GM19395 (cell line): ENCODE data around the gene TARBP1.
"Not testable (repeated sequence)": the region's sequence is repeated elsewhere in the genome, so short reads cannot be mapped to it uniquely, and the experiment has no call there.

ENCODE experiments used
- ATAC-seq: cut with Tn5 transposase; IDR thresholded peaks from one replicate; pipeline ENCODE4 v1.9.1; 2021; ENCODE audit warnings: mild to moderate bottlenecking, moderate library complexity; ENCODE audit not compliant: unreplicated experiment

TARBP1 gene

GRCh38 chr1:234368320-234369032 lies 110.5 kb downstream of the TARBP1 start:
- ATAC-seq, result no peak

- ATAC-seq, result no peak
These were observed 116.4 kb downstream of the TARBP1 start for GRCh38 chr1:234362558-234362957.

GRCh38 chr1:234361102-234361603 lies 117.8 kb downstream of the TARBP1 start:
- no peak for ATAC-seq

GRCh38 chr1:234357831-234358230 lies 121.1 kb downstream of the TARBP1 start:
- ATAC-seq, result no peak

GRCh38 chr1:234356615-234357269 lies 122.2 kb downstream of the TARBP1 start:
- ATAC-seq, result not testable (repeated sequence)

GRCh38 chr1:234355782-234356510 lies 123.0 kb downstream of the TARBP1 start:
- no peak for ATAC-seq

- no peak for ATAC-seq
These were observed 130.0 kb downstream of the TARBP1 start for GRCh38 chr1:234348964-234349363.

GRCh38 chr1:234345237-234345636 lies 133.7 kb downstream of the TARBP1 start:
- no peak for ATAC-seq

GRCh38 chr1:234342774-234343173 lies 136.2 kb downstream of the TARBP1 start:
- no peak for ATAC-seq
